ENCODE data around the gene PRL. TPM values are rescaled to one million over a fixed set of nuclear protein-coding genes. Genes with fewer than 3 reads are reported as not detected.

The PRL gene
- total RNA-seq, 1 donor from 2014 or later: not detected

DNA sequence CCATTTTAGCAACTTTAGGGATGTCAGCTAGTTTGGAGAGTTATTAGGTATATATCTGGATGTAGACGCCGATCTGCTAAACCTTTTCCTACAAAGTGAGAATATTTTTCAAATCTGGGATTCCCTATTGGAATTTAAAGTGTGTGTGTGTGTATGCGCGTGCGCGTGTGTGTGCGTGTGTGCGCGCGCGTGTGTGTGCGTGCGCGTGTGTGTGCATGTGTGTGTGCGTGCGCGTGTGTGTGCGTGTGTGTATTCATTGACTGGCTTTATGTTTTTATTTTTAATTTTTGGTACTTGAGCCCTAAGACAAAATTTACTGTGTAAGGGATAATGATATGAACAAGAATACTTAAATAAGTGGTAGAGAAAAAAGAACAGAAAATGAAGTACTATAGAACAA, 8.1 kb downstream of the PRL start:
- TF ChIP-seq, protein P1, sequence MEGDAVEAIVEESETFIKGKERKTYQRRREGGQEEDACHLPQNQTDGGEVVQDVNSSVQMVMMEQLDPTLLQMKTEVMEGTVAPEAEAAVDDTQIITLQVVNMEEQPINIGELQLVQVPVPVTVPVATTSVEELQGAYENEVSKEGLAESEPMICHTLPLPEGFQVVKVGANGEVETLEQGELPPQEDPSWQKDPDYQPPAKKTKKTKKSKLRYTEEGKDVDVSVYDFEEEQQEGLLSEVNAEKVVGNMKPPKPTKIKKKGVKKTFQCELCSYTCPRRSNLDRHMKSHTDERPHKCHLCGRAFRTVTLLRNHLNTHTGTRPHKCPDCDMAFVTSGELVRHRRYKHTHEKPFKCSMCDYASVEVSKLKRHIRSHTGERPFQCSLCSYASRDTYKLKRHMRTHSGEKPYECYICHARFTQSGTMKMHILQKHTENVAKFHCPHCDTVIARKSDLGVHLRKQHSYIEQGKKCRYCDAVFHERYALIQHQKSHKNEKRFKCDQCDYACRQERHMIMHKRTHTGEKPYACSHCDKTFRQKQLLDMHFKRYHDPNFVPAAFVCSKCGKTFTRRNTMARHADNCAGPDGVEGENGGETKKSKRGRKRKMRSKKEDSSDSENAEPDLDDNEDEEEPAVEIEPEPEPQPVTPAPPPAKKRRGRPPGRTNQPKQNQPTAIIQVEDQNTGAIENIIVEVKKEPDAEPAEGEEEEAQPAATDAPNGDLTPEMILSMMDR (IDR thresholded peaks at IDR 0.05): no peak
- H3K27me3 Mint-ChIP-seq (ENCODE audit: unreplicated experiment): no peaks in the 10 kb centered on the region
- H3K27ac Mint-ChIP-seq (ENCODE audit: unreplicated experiment): no peak overlapping the region
- DNase-seq (ENCODE audit: extremely low spot score, unreplicated experiment): no peak
- no peaks in the 10 kb centered on the region for H3K9me3 Mint-ChIP-seq (ENCODE audit: unreplicated experiment)
- no peaks in the 10 kb centered on the region for H3K4me1 Mint-ChIP-seq (ENCODE audit: unreplicated experiment)
- no peak overlapping the region for H3K4me3 Mint-ChIP-seq (ENCODE audit: unreplicated experiment)
- H3K36me3 Mint-ChIP-seq (ENCODE audit: unreplicated experiment): no peaks in the 10 kb centered on the region

DNA sequence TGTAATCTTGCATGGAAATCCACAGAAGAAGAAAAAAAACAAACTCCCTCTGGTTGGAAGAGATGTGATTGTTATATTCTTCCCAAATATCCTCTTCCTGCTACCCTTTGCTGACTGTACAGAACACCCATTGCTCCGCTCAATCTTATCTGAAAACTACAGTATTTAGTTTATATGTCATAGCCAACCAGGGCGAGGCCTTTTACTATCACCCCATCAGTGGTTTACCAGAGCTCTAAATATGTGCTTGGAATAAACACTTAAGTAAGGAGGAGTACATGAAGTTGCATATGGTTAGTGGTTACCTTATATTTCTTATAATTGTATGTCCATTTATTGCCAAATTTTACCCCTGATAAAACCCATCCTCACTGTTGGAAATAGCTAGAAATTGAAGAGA, 12.2 kb downstream of the PRL start:
- Mint-ChIP-seq H3K27ac (ENCODE audit: unreplicated experiment) (no peak overlapping the region), H3K27me3 (ENCODE audit: unreplicated experiment) (no peaks in the 10 kb centered on the region), H3K9me3 (ENCODE audit: unreplicated experiment) (no peaks in the 10 kb centered on the region), H3K36me3 (ENCODE audit: unreplicated experiment) (no peaks in the 10 kb centered on the region), H3K4me3 (ENCODE audit: unreplicated experiment) (no peak overlapping the region), H3K4me1 (ENCODE audit: unreplicated experiment) (no peaks in the 10 kb centered on the region)
- TF ChIP-seq, protein P1 (IDR thresholded peaks at IDR 0.05): no peak
- DNase-seq (ENCODE audit: extremely low spot score, unreplicated experiment): no peak

DNA sequence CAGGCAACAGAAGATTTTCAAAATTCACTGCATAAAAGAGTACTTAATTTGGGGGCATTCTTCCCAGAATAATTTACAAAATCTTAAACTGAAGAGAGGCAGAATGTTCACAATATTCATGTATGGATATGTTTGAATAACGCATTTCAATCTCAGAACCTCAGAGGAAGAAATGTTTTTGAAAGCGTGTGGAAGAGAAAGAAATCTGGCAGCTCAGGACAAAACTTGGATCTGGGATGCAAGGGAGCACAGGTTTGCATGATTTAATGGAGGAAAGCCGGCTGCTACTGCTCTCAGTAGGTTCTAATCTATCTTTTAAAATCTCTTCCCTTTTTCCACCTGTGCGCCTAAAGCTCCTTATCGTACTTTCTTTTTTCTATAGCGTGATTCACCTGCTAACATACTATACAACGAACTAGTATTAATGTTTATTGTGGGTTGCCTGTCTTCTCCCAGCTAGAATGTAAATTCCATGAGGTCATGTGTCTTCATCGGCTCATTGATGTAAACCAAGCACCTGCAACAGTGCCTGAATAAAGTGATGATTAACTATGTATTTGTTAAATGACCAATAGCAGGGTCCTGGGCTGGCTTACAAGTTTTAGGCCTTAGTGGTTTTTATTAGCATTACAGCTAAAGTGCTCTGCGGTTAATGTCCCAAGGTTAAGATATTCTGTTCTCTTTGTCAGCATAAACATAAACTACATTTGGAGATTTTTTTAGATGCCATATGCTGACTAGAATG, 15.3 kb downstream of the PRL start:
- H3K36me3 Mint-ChIP-seq (ENCODE audit: unreplicated experiment): peaks cover under 1% of the 10 kb centered on the region
- no peaks in the 10 kb centered on the region for H3K27me3 Mint-ChIP-seq (ENCODE audit: unreplicated experiment)
- no peak overlapping the region for H3K27ac Mint-ChIP-seq (ENCODE audit: unreplicated experiment)
- TF ChIP-seq, protein P1 (IDR thresholded peaks at IDR 0.05): no peak
- H3K4me1 Mint-ChIP-seq (ENCODE audit: unreplicated experiment): no peaks in the 10 kb centered on the region
- H3K9me3 Mint-ChIP-seq (ENCODE audit: unreplicated experiment): peaks cover 7% of the 10 kb centered on the region
- H3K4me3 Mint-ChIP-seq (ENCODE audit: unreplicated experiment): no peak overlapping the region
- no peak for DNase-seq (ENCODE audit: extremely low spot score, unreplicated experiment)

DNA sequence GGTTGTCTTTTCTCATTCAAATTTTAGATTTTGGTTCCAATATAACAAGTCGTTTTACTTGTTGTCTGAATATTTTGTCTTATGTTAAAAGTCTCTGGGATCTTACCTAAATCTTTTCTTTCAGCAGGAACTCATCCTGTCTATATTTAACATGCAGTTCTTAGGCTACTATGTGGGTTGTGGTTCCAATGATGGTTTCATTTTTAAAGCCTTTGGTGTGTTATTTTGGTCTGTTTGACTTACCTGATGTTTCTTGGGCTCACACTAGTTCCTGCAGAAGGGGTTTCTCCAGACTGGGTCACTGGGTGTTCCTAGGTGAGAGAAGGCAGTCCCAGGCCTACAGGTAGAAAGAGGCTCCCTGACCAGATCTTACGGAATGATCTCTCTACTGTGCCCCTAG, 17.4 kb downstream of the PRL start:
- no peak for DNase-seq (ENCODE audit: extremely low spot score, unreplicated experiment)
- H3K27ac Mint-ChIP-seq (ENCODE audit: unreplicated experiment): no peak overlapping the region
- peaks cover 16% of the 10 kb centered on the region for H3K9me3 Mint-ChIP-seq (ENCODE audit: unreplicated experiment)
- H3K4me3 Mint-ChIP-seq (ENCODE audit: unreplicated experiment): no peak overlapping the region
- H3K36me3 Mint-ChIP-seq (ENCODE audit: unreplicated experiment): peaks cover 2% of the 10 kb centered on the region
- H3K4me1 Mint-ChIP-seq (ENCODE audit: unreplicated experiment): no peaks in the 10 kb centered on the region
- H3K27me3 Mint-ChIP-seq (ENCODE audit: unreplicated experiment): no peaks in the 10 kb centered on the region
- TF ChIP-seq, protein P1 (IDR thresholded peaks at IDR 0.05): no peak

DNA sequence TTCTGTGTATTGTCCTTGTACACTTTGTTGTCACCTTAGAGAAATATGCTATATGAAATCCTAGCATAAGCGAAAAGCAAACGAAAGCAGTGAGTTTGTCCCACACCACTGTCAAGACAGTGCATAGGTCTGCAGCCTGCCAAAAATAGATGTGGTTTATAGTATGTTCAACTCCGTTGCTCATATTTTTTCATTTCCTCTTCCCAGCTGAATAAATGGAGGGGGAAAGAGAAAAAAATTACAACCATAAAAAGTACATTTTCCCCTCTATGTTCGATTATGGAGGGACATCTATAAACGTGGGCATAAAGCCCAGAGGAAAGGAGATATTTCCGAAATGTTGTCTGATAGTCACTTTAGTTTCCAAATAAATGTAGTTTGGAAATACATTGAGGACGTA, 25.8 kb downstream of the PRL start:
- H3K27me3 Mint-ChIP-seq (ENCODE audit: unreplicated experiment): no peaks in the 10 kb centered on the region
- no peak for DNase-seq (ENCODE audit: extremely low spot score, unreplicated experiment)
- no peak overlapping the region for H3K4me3 Mint-ChIP-seq (ENCODE audit: unreplicated experiment)
- H3K36me3 Mint-ChIP-seq (ENCODE audit: unreplicated experiment): no peaks in the 10 kb centered on the region
- TF ChIP-seq, protein P1 (IDR thresholded peaks at IDR 0.05): no peak
- H3K9me3 Mint-ChIP-seq (ENCODE audit: unreplicated experiment): peaks cover 7% of the 10 kb centered on the region
- H3K4me1 Mint-ChIP-seq (ENCODE audit: unreplicated experiment): peaks cover 2% of the 10 kb centered on the region
- H3K27ac Mint-ChIP-seq (ENCODE audit: unreplicated experiment): no peak overlapping the region
